IMR-90 (cell line): ENCODE data around the gene KRTAP10-3. TPM values are rescaled to one million over a fixed set of nuclear protein-coding genes. Genes with fewer than 3 reads are reported as not detected.
A peak's percentile ranks its signal among the peaks of the same experiment; 100 is the strongest.

ENCODE experiments used
- ATAC-seq: fragments of 200-7000 bp; cut with Tn5 transposase; 2 replicates; pipeline ENCODE4 v1.9.1; 2020; ENCODE audit warnings: low read depth, mild to moderate bottlenecking, moderate library complexity
- BruUV-seq: library from RNA; stranded (reverse); fragments of 400-500 nt; replicated peaks from 2 replicates; lab custom pipeline; 2021; lab: Mats Ljungman, UMichigan
- CTCF ChIA-PET: fragments of 300-600 bp; formaldehyde crosslinking; extraction: SDS; loops from one replicate; lab custom pipeline; 2021; ENCODE audit warnings: antibody characterized with exemption; lab: Yijun Ruan, JAX
- POLR2A ChIA-PET: fragments of 300-600 bp; sonication (Branson Sonifier 250); formaldehyde crosslinking; loops from one replicate; lab custom pipeline; 2022; ENCODE audit warnings: antibody characterized with exemption; ENCODE audit not compliant: unreplicated experiment; lab: Charles Lee
- DNase-seq: peaks from one replicate; pipeline ENCODE4 v3.0.0; 2013
- H2AFZ ChIP-seq: replicated peaks from 2 replicates; pipeline ENCODE3; 2013; ENCODE audit warnings: low read length, mild to moderate bottlenecking; ENCODE audit not compliant: poor library complexity
- H2AK5ac ChIP-seq: 2 replicates; pipeline ENCODE4 v1.6.1; 2013; ENCODE audit warnings: low read depth, low read length, inconsistent platforms
- H2AK9ac ChIP-seq: replicated peaks from 2 replicates; pipeline ENCODE3; 2013; ENCODE audit warnings: mild to moderate bottlenecking, low read depth, low read length, moderate library complexity; ENCODE audit not compliant: poor library complexity
- H2BK120ac ChIP-seq: 2 replicates; pipeline ENCODE4 v1.6.1; 2013; ENCODE audit warnings: low read depth, low read length, inconsistent platforms
- H2BK15ac ChIP-seq: 3 replicates; pipeline ENCODE4 v1.6.1; 2013; ENCODE audit warnings: low read depth, low read length, inconsistent platforms
- H2BK20ac ChIP-seq: 2 replicates; pipeline ENCODE4 v1.6.1; 2013; ENCODE audit warnings: low read depth, mild to moderate bottlenecking, inconsistent platforms, low read length, moderate library complexity
- H2BK5ac ChIP-seq: 2 replicates; pipeline ENCODE4 v1.6.1; 2013; ENCODE audit warnings: mild to moderate bottlenecking, low read depth, low read length, inconsistent platforms; ENCODE audit not compliant: poor library complexity, severe bottlenecking
- H3K14ac ChIP-seq: replicated peaks from 2 replicates; pipeline ENCODE4 v1.6.1; 2013; ENCODE audit warnings: low read depth, low read length, inconsistent platforms
- H3K18ac ChIP-seq: 2 replicates; pipeline ENCODE4 v1.6.1; 2013; ENCODE audit warnings: low read depth, low read length, control low read depth
- H3K23ac ChIP-seq: 2 replicates; pipeline ENCODE4 v1.6.1; 2013; ENCODE audit warnings: low read depth, low read length, inconsistent platforms
- H3K27ac ChIP-seq: 2 replicates; pipeline ENCODE4 v1.5.1; 2013; ENCODE audit warnings: mild to moderate bottlenecking, control low read depth, low read length; ENCODE audit not compliant: insufficient read depth
- H3K27me3 ChIP-seq: 2 replicates; pipeline ENCODE4 v1.6.1; 2013; ENCODE audit warnings: low read length; ENCODE audit not compliant: control insufficient read depth, insufficient read depth
- H3K36me3 ChIP-seq: 2 replicates; pipeline ENCODE4 v1.6.1; 2013; ENCODE audit warnings: low read length, mixed read lengths; ENCODE audit not compliant: control insufficient read depth, insufficient read depth
- H3K4ac ChIP-seq: 2 replicates; pipeline ENCODE4 v1.6.1; 2013; ENCODE audit warnings: low read depth, low read length, inconsistent platforms
- H3K4me1 ChIP-seq: 2 replicates; pipeline ENCODE4 v1.6.1; 2013; ENCODE audit warnings: low read length, mixed read lengths; ENCODE audit not compliant: control insufficient read depth, insufficient read depth
- H3K4me2 ChIP-seq: 2 replicates; pipeline ENCODE4 v1.6.1; 2013; ENCODE audit warnings: low read depth, mild to moderate bottlenecking, control low read depth, low read length, moderate library complexity
- H3K4me3 ChIP-seq: 2 replicates; pipeline ENCODE4 v1.5.1; 2013; ENCODE audit warnings: low read depth, mild to moderate bottlenecking, control low read depth, low read length, moderate library complexity; ENCODE audit not compliant: insufficient read depth
- H3K56ac ChIP-seq: 2 replicates; pipeline ENCODE4 v1.6.1; 2013; ENCODE audit warnings: low read length, inconsistent platforms; ENCODE audit not compliant: insufficient read depth; ENCODE audit errors: extremely low read depth
- H3K79me1 ChIP-seq, 2 experiments: 2 replicates each; pipeline ENCODE4 v1.6.1; 2013; ENCODE audit warnings: low read length in 2 of 2, inconsistent platforms in 1 of 2, low read depth in 1 of 2
- H3K9ac ChIP-seq: 2 replicates; pipeline ENCODE4 v1.6.1; 2013; ENCODE audit warnings: low read depth, low read length, control low read depth
- H3K9me1 ChIP-seq: 2 replicates; pipeline ENCODE4 v1.6.1; 2013; ENCODE audit warnings: low read length, inconsistent platforms; ENCODE audit not compliant: insufficient read depth
- H3K9me3 ChIP-seq: 2 replicates; pipeline ENCODE4 v1.6.1; 2013; ENCODE audit warnings: low read length; ENCODE audit not compliant: control insufficient read depth, insufficient read depth
- H4K20me1 ChIP-seq: 2 replicates; pipeline ENCODE4 v1.6.1; 2013; ENCODE audit warnings: low read length, inconsistent platforms; ENCODE audit not compliant: insufficient read depth
- H4K5ac ChIP-seq: 2 replicates; pipeline ENCODE4 v1.6.1; 2013; ENCODE audit warnings: mild to moderate bottlenecking, low read depth, low read length, control low read depth
- H4K8ac ChIP-seq, 2 experiments: 2 replicates each; pipeline ENCODE4 v1.6.1; 2013; ENCODE audit warnings: low read depth in 2 of 2, low read length in 2 of 2, control low read depth in 1 of 2, inconsistent platforms in 1 of 2
- H4K91ac ChIP-seq: 2 replicates; pipeline ENCODE4 v1.6.1; 2013; ENCODE audit warnings: low read depth, low read length, inconsistent platforms; ENCODE audit not compliant: insufficient read depth
- BHLHE40 ChIP-seq: fragments of 150-350 bp; IDR thresholded peaks from 2 replicates; pipeline ENCODE4 v1.6.1; 2016; ENCODE audit warnings: mild to moderate bottlenecking, low read depth, low read length
- CEBPB ChIP-seq: IDR thresholded peaks from 2 replicates; pipeline ENCODE4 v1.6.1; 2012; ENCODE audit warnings: low read depth, low read length, improper control_type of control experiment
- CHD1 ChIP-seq: IDR thresholded peaks from 2 replicates; pipeline ENCODE4 v1.6.1; 2012; ENCODE audit warnings: low read depth, low read length, improper control_type of control experiment
- ELK1 ChIP-seq: fragments of 150-350 bp; IDR thresholded peaks from 2 replicates; pipeline ENCODE4 v1.6.1; 2016; ENCODE audit warnings: low read depth, mild to moderate bottlenecking, low read length, moderate library complexity, borderline replicate concordance
- FOS ChIP-seq: fragments of 150-350 bp; IDR thresholded peaks from 2 replicates; pipeline ENCODE4 v1.6.1; 2016; ENCODE audit warnings: low read depth, low read length
- MAFK ChIP-seq: IDR thresholded peaks from 2 replicates; pipeline ENCODE4 v1.6.1; 2012; ENCODE audit warnings: low read depth, low read length, improper control_type of control experiment
- MXI1 ChIP-seq: IDR thresholded peaks from 2 replicates; pipeline ENCODE4 v1.6.1; 2012; ENCODE audit warnings: low read depth, mild to moderate bottlenecking, low read length, moderate library complexity, borderline replicate concordance
- NFE2L2 ChIP-seq: fragments of 150-350 bp; IDR thresholded peaks from 2 replicates; pipeline ENCODE4 v1.6.1; 2016; ENCODE audit warnings: low read depth, mild to moderate bottlenecking, low read length
- POLR2A ChIP-seq: IDR thresholded peaks from 2 replicates; pipeline ENCODE4 v1.6.1; 2012; ENCODE audit warnings: mild to moderate bottlenecking, low read depth, low read length
- RAD21 ChIP-seq: IDR thresholded peaks from 2 replicates; pipeline ENCODE4 v1.6.1; 2012; ENCODE audit warnings: low read length, improper control_type of control experiment
- RCOR1 ChIP-seq: IDR thresholded peaks from 2 replicates; pipeline ENCODE4 v1.6.1; 2012; ENCODE audit warnings: mild to moderate bottlenecking, low read length, improper control_type of control experiment; ENCODE audit not compliant: insufficient replicate concordance
- RFX5 ChIP-seq: IDR thresholded peaks from 2 replicates; pipeline ENCODE4 v1.8.0; 2012; ENCODE audit warnings: low read depth, mild to moderate bottlenecking, low read length, moderate library complexity
- SMC3 ChIP-seq: fragments of 150-350 bp; IDR thresholded peaks from 2 replicates; pipeline ENCODE4 v1.6.1; 2016; ENCODE audit warnings: low read depth, mild to moderate bottlenecking, antibody characterized with exemption, low read length, moderate library complexity
- WGBS, 2 experiments: methylation state at CpG; one replicate each; pipeline versions ENCODE4 v1.1.5 to v1.1.7; 2013; ENCODE audit warnings: missing lambda C conversion rate in 2 of 2; ENCODE audit not compliant: insufficient read length in 1 of 2; ENCODE audit errors: extremely low coverage in 2 of 2; 5-methylcytosine and 5-hydroxymethylcytosine counted together
- dilution Hi-C: fragments of 300-500 bp; cut with HindIII; formaldehyde crosslinking; loops from one replicate; pipeline ENCODE4 v1.14.3; 2018; ENCODE audit warnings: low sequenced_read_pairs; ENCODE audit not compliant: unreplicated experiment
- in situ Hi-C: fragments of 300-500 bp; cut with MboI; formaldehyde crosslinking; loops from 3 replicates; pipeline ENCODE4 v1.14.3; 2019; ENCODE audit warnings: low sequenced_read_pairs, inconsistent platforms, mixed read lengths
- intact Hi-C: fragments of 100-400 bp; cut with micrococcal nuclease; formaldehyde crosslinking; loops from 2 replicates; pipeline ENCODE4 v1.10.0; 2022
- polyA plus RNA-seq, 3 experiments: library from polyadenylated mRNA; depleted of rRNA; stranded (reverse); fragments of >200 nt; gene quantifications; 2 replicates each; pipeline ENCODE4 v1.2.3, GENCODE V29; 2012; ENCODE audit warnings: low replicate concordance in 1 of 3
- total RNA-seq: library from RNA; depleted of rRNA; stranded (reverse); fragments of >200 nt; gene quantifications from 2 replicates; pipeline ENCODE4 v1.2.3, GENCODE V29; 2012
- TF ChIP-seq, protein P1 (sequence below): conservative IDR thresholded peaks from 2 replicates; pipeline ENCODE4 v1.5.1; 2012; ENCODE audit warnings: mild to moderate bottlenecking, low read depth, low read length, improper control_type of control experiment
- TF ChIP-seq, protein P2 (sequence below): fragments of 150-350 bp; IDR thresholded peaks from 2 replicates; pipeline ENCODE4 v1.6.1; 2017; ENCODE audit warnings: mild to moderate bottlenecking, antibody characterized with exemption, low read length, low read depth

The KRTAP10-3 gene
- total and polyA plus RNA-seq, 2 of the 4 experiments (the other 2 are of a cell fraction), result not detected

DNA sequence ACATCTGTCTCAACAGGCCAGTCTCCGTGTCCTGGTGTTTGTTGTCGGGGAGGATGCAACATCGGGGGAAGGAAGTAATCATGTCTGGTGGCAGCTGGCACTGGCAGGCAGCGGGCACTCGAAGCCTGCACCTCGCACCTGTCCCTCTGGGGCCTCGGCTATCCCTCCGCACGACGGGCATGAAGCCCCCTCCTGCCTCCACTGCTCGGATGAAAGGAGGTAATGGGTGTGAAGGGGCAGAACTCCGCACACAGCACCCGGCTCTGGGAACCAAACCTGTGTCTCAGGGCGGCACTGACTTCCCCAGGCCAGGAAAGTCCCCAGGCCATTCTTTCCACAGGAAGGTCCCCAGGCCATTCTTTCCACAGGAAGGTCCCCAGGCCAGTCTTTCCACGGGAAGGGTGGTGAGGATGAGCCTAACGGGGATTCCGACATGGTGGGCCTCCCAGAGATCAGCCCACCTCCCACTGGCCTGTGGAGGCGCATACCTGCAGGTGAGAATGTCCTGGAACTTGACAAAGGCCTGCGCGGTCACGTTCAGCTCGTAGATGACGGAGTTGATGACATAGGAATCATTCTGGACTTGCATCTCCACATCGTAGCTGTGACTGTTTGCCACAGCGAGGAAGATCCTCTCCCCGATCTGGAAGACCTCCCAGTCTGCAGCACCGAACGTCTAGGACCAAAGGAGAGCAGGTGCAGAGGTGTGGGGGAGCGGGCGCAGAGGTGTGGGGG, 49.7 kb downstream of the KRTAP10-3 start:
- no peak overlapping the region for H2BK120ac ChIP-seq
- no peak overlapping the region for H2BK5ac ChIP-seq
- H4K20me1 ChIP-seq, result no peaks in the 10 kb centered on the region
- no peaks in the 10 kb centered on the region for H3K9me1 ChIP-seq
- peaks cover 23% of the 10 kb centered on the region for H3K27me3 ChIP-seq
- no peak overlapping the region for H3K18ac ChIP-seq
- no peak overlapping the region for H3K14ac ChIP-seq
- no peak overlapping the region for H4K8ac ChIP-seq
- H2BK15ac ChIP-seq, result no peak overlapping the region
- in situ Hi-C loops, result loop anchor here (25.0 kb wide), 1 partner anchor 428 kb away; the partner anchor contains the start of gene SLX9
- H3K9ac ChIP-seq, result no peak overlapping the region
- no peak overlapping the region for H3K23ac ChIP-seq
- no peak overlapping the region for H4K5ac ChIP-seq
- peak overlapping the region; percentile 51 for H2AFZ ChIP-seq
- H2AK5ac ChIP-seq, result no peak overlapping the region
- H3K36me3 ChIP-seq, result no peaks in the 10 kb centered on the region
- 60% methylated on average over 2 of the region's 30 CpGs; no CpG with 5 or more reads in 1 of the 2 experiments for WGBS, 2 experiments
- no TSS peak for BruUV-seq
- no peak overlapping the region for H3K27ac ChIP-seq
- no peak overlapping the region for H3K4me3 ChIP-seq
- no peak overlapping the region for H2BK20ac ChIP-seq
- no peak overlapping the region for H2AK9ac ChIP-seq
- H3K4ac ChIP-seq, result no peak overlapping the region
- no peaks in the 10 kb centered on the region for H3K79me1 ChIP-seq
- ChIA-PET POLR2A (no interaction called here), CTCF (no interaction called here)
- DNase-seq (no peak), ATAC-seq (no peak)
- intact Hi-C loops, result no loop called here
- H3K4me2 ChIP-seq, result no peak overlapping the region
- H3K4me1 ChIP-seq, result no peaks in the 10 kb centered on the region
- H4K91ac ChIP-seq, result no peak overlapping the region
- no peaks in the 10 kb centered on the region for H3K9me3 ChIP-seq
- H3K56ac ChIP-seq, result no peak overlapping the region
- dilution Hi-C loops, result no loop called here
- TF ChIP-seq, protein P1, sequence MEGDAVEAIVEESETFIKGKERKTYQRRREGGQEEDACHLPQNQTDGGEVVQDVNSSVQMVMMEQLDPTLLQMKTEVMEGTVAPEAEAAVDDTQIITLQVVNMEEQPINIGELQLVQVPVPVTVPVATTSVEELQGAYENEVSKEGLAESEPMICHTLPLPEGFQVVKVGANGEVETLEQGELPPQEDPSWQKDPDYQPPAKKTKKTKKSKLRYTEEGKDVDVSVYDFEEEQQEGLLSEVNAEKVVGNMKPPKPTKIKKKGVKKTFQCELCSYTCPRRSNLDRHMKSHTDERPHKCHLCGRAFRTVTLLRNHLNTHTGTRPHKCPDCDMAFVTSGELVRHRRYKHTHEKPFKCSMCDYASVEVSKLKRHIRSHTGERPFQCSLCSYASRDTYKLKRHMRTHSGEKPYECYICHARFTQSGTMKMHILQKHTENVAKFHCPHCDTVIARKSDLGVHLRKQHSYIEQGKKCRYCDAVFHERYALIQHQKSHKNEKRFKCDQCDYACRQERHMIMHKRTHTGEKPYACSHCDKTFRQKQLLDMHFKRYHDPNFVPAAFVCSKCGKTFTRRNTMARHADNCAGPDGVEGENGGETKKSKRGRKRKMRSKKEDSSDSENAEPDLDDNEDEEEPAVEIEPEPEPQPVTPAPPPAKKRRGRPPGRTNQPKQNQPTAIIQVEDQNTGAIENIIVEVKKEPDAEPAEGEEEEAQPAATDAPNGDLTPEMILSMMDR, result no peak
- TF ChIP-seq SMC3 (no peak), RAD21 (no peak), NFE2L2 (no peak), CHD1 (no peak), MAFK (no peak), FOS (no peak), POLR2A (no peak), CEBPB (no peak), ELK1 (no peak), RFX5 (no peak), MXI1 (no peak), RCOR1 (no peak), BHLHE40 (no peak)
- TF ChIP-seq, protein P2, sequence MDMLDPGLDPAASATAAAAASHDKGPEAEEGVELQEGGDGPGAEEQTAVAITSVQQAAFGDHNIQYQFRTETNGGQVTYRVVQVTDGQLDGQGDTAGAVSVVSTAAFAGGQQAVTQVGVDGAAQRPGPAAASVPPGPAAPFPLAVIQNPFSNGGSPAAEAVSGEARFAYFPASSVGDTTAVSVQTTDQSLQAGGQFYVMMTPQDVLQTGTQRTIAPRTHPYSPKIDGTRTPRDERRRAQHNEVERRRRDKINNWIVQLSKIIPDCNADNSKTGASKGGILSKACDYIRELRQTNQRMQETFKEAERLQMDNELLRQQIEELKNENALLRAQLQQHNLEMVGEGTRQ, result no peak
